Activated CD4-positive, alpha-beta T cell treated with anti-CD3 and anti-CD28 coated beads for 48 hours (primary cell): Measurements from ENCODE around the gene RAPH1.
A peak's percentile ranks its signal among the peaks of the same experiment; 100 is the strongest.

ENCODE experiments used
- DNase-seq: peaks from one replicate; pipeline ENCODE4 v3.0.0-alpha.2; 2020

The RAPH1 gene

GRCh38 chr2:203535078-203535783 lies at the start of gene RAPH1:
RAPH1 (minus strand) TSS chr2:203535301; CDS start chr2:203495353, 39,948 bp downstream.
- peak; percentile 79 for DNase-seq

- DNase-seq = no peak
Observed at GRCh38 chr2:203584784-203585183, 49.7 kb upstream of the RAPH1 start.

- peak; percentile 42 for DNase-seq
Observed at GRCh38 chr2:203583701-203584100, 48.6 kb upstream of the RAPH1 start.

GRCh38 chr2:203583084-203583695 lies 48.1 kb upstream of the RAPH1 start:
- DNase-seq = no peak

GRCh38 chr2:203582468-203582867 lies 47.4 kb upstream of the RAPH1 start:
- no peak for DNase-seq

- no peak for DNase-seq
Observed at GRCh38 chr2:203580844-203581243, 45.7 kb upstream of the RAPH1 start.

GRCh38 chr2:203579730-203580129 lies 44.6 kb upstream of the RAPH1 start:
- no peak for DNase-seq

- DNase-seq = peak; percentile 59
Observed at GRCh38 chr2:203578759-203579643, 43.9 kb upstream of the RAPH1 start.

GRCh38 chr2:203574824-203575223 lies 39.7 kb upstream of the RAPH1 start:
- DNase-seq = no peak

GRCh38 chr2:203572316-203572715 lies 37.2 kb upstream of the RAPH1 start:
- no peak for DNase-seq

GRCh38 chr2:203569677-203570316 lies 34.7 kb upstream of the RAPH1 start:
- DNase-seq = no peak

GRCh38 chr2:203567691-203568090 lies 32.6 kb upstream of the RAPH1 start:
- no peak for DNase-seq

- DNase-seq = no peak
Observed at GRCh38 chr2:203566161-203566560, 31.1 kb upstream of the RAPH1 start.

GRCh38 chr2:203565076-203565475 lies 30.0 kb upstream of the RAPH1 start:
- no peak for DNase-seq

- no peak for DNase-seq
Observed at GRCh38 chr2:203562268-203562667, 27.2 kb upstream of the RAPH1 start.

- no peak for DNase-seq
Observed at GRCh38 chr2:203559641-203560040, 24.5 kb upstream of the RAPH1 start.

GRCh38 chr2:203553784-203554183 lies 18.7 kb upstream of the RAPH1 start:
- no peak for DNase-seq

GRCh38 chr2:203551778-203552177 lies 16.7 kb upstream of the RAPH1 start:
- peak; percentile 9 for DNase-seq

- no peak for DNase-seq
Observed at GRCh38 chr2:203550266-203550665, 15.2 kb upstream of the RAPH1 start.

- no peak for DNase-seq
Observed at GRCh38 chr2:203549406-203549805, 14.3 kb upstream of the RAPH1 start.

- DNase-seq = no peak
Observed at GRCh38 chr2:203548887-203549286, 13.8 kb upstream of the RAPH1 start.

- no peak for DNase-seq
Observed at GRCh38 chr2:203547356-203547755, 12.3 kb upstream of the RAPH1 start.

- DNase-seq = no peak
Observed at GRCh38 chr2:203544402-203544801, 9.3 kb upstream of the RAPH1 start.
